Activated CD8-positive, alpha-beta T cell treated with anti-CD3 and anti-CD28 coated beads for 36 hours (primary cell): Measurements from ENCODE around the gene IP6K3. TPM values are rescaled to one million over a fixed set of nuclear protein-coding genes. Genes with fewer than 3 reads are reported as not detected.

Experiments
- ATAC-seq: fragments of 200-7000 bp; cut with Tn5 transposase; one replicate; pipeline ENCODE4 v1.10.0; 2021; ENCODE audit warnings: mild to moderate bottlenecking, moderate library complexity
- CTCF ChIA-PET: fragments of 350-600 bp; sonication (Branson Sonifier 250); formaldehyde crosslinking; loops from one replicate; lab custom pipeline; 2021; ENCODE audit warnings: antibody characterized with exemption; lab: Charles Lee
- POLR2A ChIA-PET: fragments of 350-600 bp; sonication (Branson Sonifier 250); formaldehyde crosslinking; loops from one replicate; lab custom pipeline; 2021; ENCODE audit warnings: antibody characterized with exemption; lab: Charles Lee
- DNase-seq: peaks from one replicate; pipeline ENCODE4 v3.0.0-alpha.2; 2020
- H3K27ac Mint-ChIP-seq: one replicate; pipeline ENCODE4 v1.8.0; 2021; ENCODE audit warnings: mild to moderate bottlenecking, mixed read lengths
- H3K27me3 Mint-ChIP-seq: one replicate; pipeline ENCODE4 v1.8.0; 2021; ENCODE audit warnings: mixed read lengths
- H3K36me3 Mint-ChIP-seq: one replicate; pipeline ENCODE4 v1.8.0; 2021; ENCODE audit warnings: low read depth, mixed read lengths
- H3K4me1 Mint-ChIP-seq: one replicate; pipeline ENCODE4 v1.8.0; 2021; ENCODE audit warnings: low read depth, mixed read lengths
- H3K4me3 Mint-ChIP-seq: one replicate; pipeline ENCODE4 v1.8.0; 2021; ENCODE audit warnings: mild to moderate bottlenecking, moderate library complexity, mixed read lengths
- H3K9me3 Mint-ChIP-seq: one replicate; pipeline ENCODE4 v1.8.0; 2021; ENCODE audit warnings: mixed read lengths
- intact Hi-C: fragments of 100-400 bp; cut with micrococcal nuclease; formaldehyde crosslinking; loops from one replicate; pipeline ENCODE4 v1.10.0; 2022
- total RNA-seq, 2 experiments: library from RNA; stranded (reverse); gene quantifications; one replicate each; pipeline ENCODE4 v1.2.3, GENCODE V29; 2021
- TF ChIP-seq, protein P1 (sequence below): fragments of 200-600 bp; IDR thresholded peaks from one replicate; pipeline ENCODE4 v1.8.0; 2022; ENCODE audit warnings: antibody characterized with exemption, mild to moderate bottlenecking

IP6K3 gene
- total RNA-seq, 2 experiments from 2014 or later: not detected

DNA sequence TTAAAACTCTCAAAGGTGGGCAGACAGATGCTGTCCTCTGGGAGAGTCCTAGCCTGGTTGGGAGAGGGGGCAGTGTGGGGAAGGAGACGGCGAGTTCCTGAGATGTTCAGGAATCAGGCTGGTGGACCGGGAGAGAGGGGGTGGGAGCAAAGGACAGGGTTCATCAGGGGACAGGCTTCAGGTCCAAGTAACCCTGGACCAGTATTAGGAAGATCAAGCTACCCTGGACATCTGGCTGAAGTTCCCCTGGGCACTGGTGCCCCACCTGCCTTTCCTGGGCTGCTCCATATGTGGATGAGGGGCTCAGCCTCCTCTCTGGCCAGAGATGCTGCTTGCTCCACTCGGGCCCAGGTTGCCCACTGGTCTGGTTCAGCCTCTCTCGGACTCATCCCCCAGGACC is 1.1 kb upstream of the IP6K3 start:
- Mint-ChIP-seq H3K4me1 (peaks cover 2% of the 10 kb centered on the region), H3K4me3 (no peak overlapping the region), H3K27ac (no peak overlapping the region), H3K27me3 (peaks cover 2% of the 10 kb centered on the region), H3K9me3 (no peaks in the 10 kb centered on the region), H3K36me3 (no peaks in the 10 kb centered on the region)
- ChIA-PET POLR2A (interaction anchor here (1.2 kb wide), 1 partner anchor 11 kb away, joined by 3 read pairs; no protein-coding TSS in a partner anchor), CTCF (interaction anchor here (9.9 kb wide), 1 partner anchor 22 kb away, joined by 87 read pairs; no protein-coding TSS in a partner anchor)
- DNase-seq: no peak
- intact Hi-C loops: no loop called here
- TF ChIP-seq, protein P1, sequence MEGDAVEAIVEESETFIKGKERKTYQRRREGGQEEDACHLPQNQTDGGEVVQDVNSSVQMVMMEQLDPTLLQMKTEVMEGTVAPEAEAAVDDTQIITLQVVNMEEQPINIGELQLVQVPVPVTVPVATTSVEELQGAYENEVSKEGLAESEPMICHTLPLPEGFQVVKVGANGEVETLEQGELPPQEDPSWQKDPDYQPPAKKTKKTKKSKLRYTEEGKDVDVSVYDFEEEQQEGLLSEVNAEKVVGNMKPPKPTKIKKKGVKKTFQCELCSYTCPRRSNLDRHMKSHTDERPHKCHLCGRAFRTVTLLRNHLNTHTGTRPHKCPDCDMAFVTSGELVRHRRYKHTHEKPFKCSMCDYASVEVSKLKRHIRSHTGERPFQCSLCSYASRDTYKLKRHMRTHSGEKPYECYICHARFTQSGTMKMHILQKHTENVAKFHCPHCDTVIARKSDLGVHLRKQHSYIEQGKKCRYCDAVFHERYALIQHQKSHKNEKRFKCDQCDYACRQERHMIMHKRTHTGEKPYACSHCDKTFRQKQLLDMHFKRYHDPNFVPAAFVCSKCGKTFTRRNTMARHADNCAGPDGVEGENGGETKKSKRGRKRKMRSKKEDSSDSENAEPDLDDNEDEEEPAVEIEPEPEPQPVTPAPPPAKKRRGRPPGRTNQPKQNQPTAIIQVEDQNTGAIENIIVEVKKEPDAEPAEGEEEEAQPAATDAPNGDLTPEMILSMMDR: no peak
- ATAC-seq: no peak

- no peaks in the 10 kb centered on the region for H3K36me3 Mint-ChIP-seq
- H3K4me3 Mint-ChIP-seq: no peak overlapping the region
- CTCF ChIA-PET: interaction anchor here (0.7 to 9.9 kb wide), 9 partner anchors 24 to 409 kb away, joined by 3 to 87 read pairs (median 3); partner anchors contain the start of gene UQCC2
- H3K27ac Mint-ChIP-seq: no peak overlapping the region
- intact Hi-C loops: no loop called here
- ATAC-seq (no peak), DNase-seq (no peak)
- POLR2A ChIA-PET: no interaction called here
- TF ChIP-seq, protein P1: no peak
- no peaks in the 10 kb centered on the region for H3K9me3 Mint-ChIP-seq
- H3K27me3 Mint-ChIP-seq: peaks cover 5% of the 10 kb centered on the region
- peaks cover 2% of the 10 kb centered on the region for H3K4me1 Mint-ChIP-seq
These were observed 587 bp downstream of the IP6K3 start for GRCh38 chr6:33746036-33746600.

- Mint-ChIP-seq H3K36me3 (no peaks in the 10 kb centered on the region), H3K4me3 (no peak overlapping the region), H3K4me1 (peaks cover 2% of the 10 kb centered on the region), H3K9me3 (no peaks in the 10 kb centered on the region), H3K27me3 (peaks cover 5% of the 10 kb centered on the region), H3K27ac (no peak overlapping the region)
- POLR2A ChIA-PET: no interaction called here
- CTCF ChIA-PET: interaction anchor here (0.7 to 9.9 kb wide), 10 partner anchors 15 to 410 kb away, joined by 3 to 87 read pairs (median 4); partner anchors contain the start of gene UQCC2
- intact Hi-C loops: no loop called here
- TF ChIP-seq, protein P1: no peak
- no peak for DNase-seq
- no peak for ATAC-seq
These were observed 1.2 kb downstream of the IP6K3 start for GRCh38 chr6:33745548-33745947.

DNA sequence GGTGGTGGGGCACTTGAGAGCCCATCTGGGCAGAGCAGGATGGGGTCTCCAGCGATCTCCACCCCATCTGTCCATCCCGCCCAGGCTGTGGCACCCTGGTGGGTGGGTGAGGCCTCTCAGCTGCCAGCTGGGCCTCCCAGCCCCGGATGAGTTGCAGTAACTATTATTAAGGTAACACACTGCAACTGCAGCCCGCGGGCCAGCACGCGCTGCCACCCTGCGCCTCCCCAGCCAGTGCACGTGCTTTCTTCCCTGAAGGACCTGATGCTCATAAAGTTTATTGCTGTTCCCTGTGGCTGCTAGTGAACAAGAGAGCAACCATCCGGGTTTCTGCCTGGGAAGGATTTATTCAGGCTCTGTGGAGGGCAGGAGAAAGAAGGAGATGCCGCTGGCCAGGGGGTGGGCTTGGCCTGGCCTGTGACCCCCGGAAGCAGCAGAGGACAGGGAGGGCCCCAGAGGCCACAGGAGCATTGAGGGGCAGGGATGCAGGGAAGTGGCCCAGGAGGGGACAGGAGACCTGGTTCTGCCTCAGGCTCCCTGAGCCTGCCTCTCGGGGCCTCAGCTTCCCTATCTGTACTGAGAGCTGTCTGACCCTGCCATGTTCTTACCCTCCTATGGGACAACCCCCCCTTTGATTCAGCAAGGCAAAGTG is 1.7 kb downstream of the IP6K3 start:
- Mint-ChIP-seq H3K9me3 (no peaks in the 10 kb centered on the region), H3K27me3 (peaks cover 5% of the 10 kb centered on the region), H3K36me3 (no peaks in the 10 kb centered on the region), H3K27ac (no peak overlapping the region), H3K4me1 (peaks cover 2% of the 10 kb centered on the region), H3K4me3 (no peak overlapping the region)
- ATAC-seq: no peak
- TF ChIP-seq, protein P1: no peak
- intact Hi-C loops: no loop called here
- no peak for DNase-seq
- ChIA-PET CTCF (interaction anchor here (0.6 to 9.9 kb wide), 27 partner anchors 10 to 410 kb away, joined by 3 to 87 read pairs (median 4); partner anchors contain the start of gene UQCC2), POLR2A (no interaction called here)
